DND-41 (cell line): ENCODE results near the gene TACC3.

Experiments used
- ATAC-seq: fragments of 200-7000 bp; cut with Tn5 transposase; 3 replicates; pipeline ENCODE4 v1.9.1; 2021; ENCODE audit warnings: low read depth; ENCODE audit not compliant: insufficient read depth
- DNase-seq: peaks from one replicate; pipeline ENCODE4 v3.0.0-alpha.2; 2020
- H2AFZ ChIP-seq: 2 replicates; pipeline ENCODE4 v1.6.0; 2012; ENCODE audit warnings: low read depth, low read length
- H3K27ac ChIP-seq: 2 replicates; pipeline ENCODE4 v1.5.1; 2012; ENCODE audit warnings: low read length, inconsistent platforms
- H3K27me3 ChIP-seq: fragments of 200-600 bp; sonication (generic); 2 replicates; pipeline ENCODE4 v1.6.0; 2012; ENCODE audit warnings: low read length, mild to moderate bottlenecking, inconsistent platforms; ENCODE audit not compliant: insufficient read depth, poor library complexity
- H3K36me3 ChIP-seq: 2 replicates; pipeline ENCODE4 v1.5.1; 2012; ENCODE audit warnings: low read length, inconsistent platforms; ENCODE audit not compliant: insufficient read depth
- H3K4me1 ChIP-seq: 2 replicates; pipeline ENCODE4 v1.5.1; 2012; ENCODE audit warnings: mild to moderate bottlenecking, low read length; ENCODE audit not compliant: insufficient read depth
- H3K4me2 ChIP-seq: 2 replicates; pipeline ENCODE4 v1.6.0; 2012; ENCODE audit warnings: mild to moderate bottlenecking, moderate library complexity, low read length, inconsistent platforms; ENCODE audit not compliant: insufficient read depth
- H3K4me3 ChIP-seq, 2 experiments: fragments of 200-600 bp in 1 of 2; shearing (Covaris generic) in 1 of 2; 2 replicates each; pipeline ENCODE4 v1.5.1; 2012 to 2016; ENCODE audit warnings: inconsistent platforms in 2 of 2, low read length in 2 of 2, mild to moderate bottlenecking in 2 of 2, low read depth in 1 of 2, moderate library complexity in 1 of 2
- H3K79me2 ChIP-seq: 2 replicates; pipeline ENCODE4 v1.6.0; 2012; ENCODE audit warnings: low read length, inconsistent platforms; ENCODE audit not compliant: insufficient read depth
- H3K9ac ChIP-seq: 2 replicates; pipeline ENCODE4 v1.6.0; 2012; ENCODE audit warnings: low read depth, mild to moderate bottlenecking, inconsistent platforms, low read length, moderate library complexity
- H3K9me3 ChIP-seq: 2 replicates; pipeline ENCODE4 v1.5.1; 2012; ENCODE audit warnings: low read length, moderate library complexity, mild to moderate bottlenecking, inconsistent platforms; ENCODE audit not compliant: insufficient read depth, severe bottlenecking
- H4K20me1 ChIP-seq: 2 replicates; pipeline ENCODE4 v1.6.0; 2012; ENCODE audit warnings: low read length; ENCODE audit not compliant: insufficient read depth
- EZH2 ChIP-seq: IDR thresholded peaks from 3 replicates; pipeline ENCODE4 v1.6.1; 2012; ENCODE audit warnings: borderline replicate concordance, low read depth, mild to moderate bottlenecking, moderate library complexity, low read length, inconsistent platforms; ENCODE audit not compliant: severe bottlenecking
- TF ChIP-seq, protein P1 (sequence below): IDR thresholded peaks from 2 replicates; pipeline ENCODE4 v1.5.1; 2012; ENCODE audit warnings: borderline replicate concordance, low read length, moderate library complexity, mild to moderate bottlenecking; ENCODE audit not compliant: poor library complexity, severe bottlenecking; ENCODE audit errors: extremely low read depth

TACC3 gene

DNA sequence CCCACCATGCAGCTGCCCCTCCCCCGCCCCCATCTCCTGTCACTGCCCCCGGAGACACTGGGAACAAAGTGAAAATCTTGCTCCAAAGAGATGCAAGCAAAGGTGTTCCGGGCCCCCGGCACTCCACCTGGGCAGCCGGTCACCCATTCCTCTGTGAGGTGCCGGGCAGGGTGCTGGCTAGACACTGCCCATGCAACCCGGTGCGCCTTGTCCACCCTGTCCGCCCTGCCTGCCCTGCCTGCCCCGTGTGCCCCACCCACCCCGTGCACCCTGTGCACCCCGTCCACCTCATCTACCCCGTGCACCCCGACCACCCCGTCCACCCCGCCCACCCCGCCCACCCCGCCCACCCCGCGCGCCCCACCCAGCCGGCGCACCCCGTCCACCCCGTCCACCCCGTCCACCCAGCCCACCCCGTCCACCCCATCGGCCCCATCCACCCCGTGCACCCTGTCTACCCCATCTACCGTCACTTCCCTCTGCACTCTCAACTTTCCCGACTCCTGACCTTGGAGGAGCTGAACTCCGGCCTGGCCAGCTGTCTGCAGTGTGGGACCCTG, 39.9 kb downstream of the TACC3 start:
- H3K79me2 ChIP-seq: no peaks in the 10 kb centered on the region
- no peak overlapping the region for H3K4me3 ChIP-seq
- H3K36me3 ChIP-seq: no peaks in the 10 kb centered on the region
- no peaks in the 10 kb centered on the region for H3K27me3 ChIP-seq
- ATAC-seq (no peak), DNase-seq (no peak)
- H3K4me2 ChIP-seq: no peak overlapping the region
- H3K9me3 ChIP-seq: no peaks in the 10 kb centered on the region
- no peak overlapping the region for H3K27ac ChIP-seq
- H3K4me1 ChIP-seq: no peaks in the 10 kb centered on the region
- H2AFZ ChIP-seq: no peak overlapping the region
- H4K20me1 ChIP-seq: peaks cover 3% of the 10 kb centered on the region; the same call in 1 of the 2 replicates
- H3K9ac ChIP-seq: no peak overlapping the region
- TF ChIP-seq, protein P1, sequence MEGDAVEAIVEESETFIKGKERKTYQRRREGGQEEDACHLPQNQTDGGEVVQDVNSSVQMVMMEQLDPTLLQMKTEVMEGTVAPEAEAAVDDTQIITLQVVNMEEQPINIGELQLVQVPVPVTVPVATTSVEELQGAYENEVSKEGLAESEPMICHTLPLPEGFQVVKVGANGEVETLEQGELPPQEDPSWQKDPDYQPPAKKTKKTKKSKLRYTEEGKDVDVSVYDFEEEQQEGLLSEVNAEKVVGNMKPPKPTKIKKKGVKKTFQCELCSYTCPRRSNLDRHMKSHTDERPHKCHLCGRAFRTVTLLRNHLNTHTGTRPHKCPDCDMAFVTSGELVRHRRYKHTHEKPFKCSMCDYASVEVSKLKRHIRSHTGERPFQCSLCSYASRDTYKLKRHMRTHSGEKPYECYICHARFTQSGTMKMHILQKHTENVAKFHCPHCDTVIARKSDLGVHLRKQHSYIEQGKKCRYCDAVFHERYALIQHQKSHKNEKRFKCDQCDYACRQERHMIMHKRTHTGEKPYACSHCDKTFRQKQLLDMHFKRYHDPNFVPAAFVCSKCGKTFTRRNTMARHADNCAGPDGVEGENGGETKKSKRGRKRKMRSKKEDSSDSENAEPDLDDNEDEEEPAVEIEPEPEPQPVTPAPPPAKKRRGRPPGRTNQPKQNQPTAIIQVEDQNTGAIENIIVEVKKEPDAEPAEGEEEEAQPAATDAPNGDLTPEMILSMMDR: no peak
- no peak for TF ChIP-seq EZH2

DNA sequence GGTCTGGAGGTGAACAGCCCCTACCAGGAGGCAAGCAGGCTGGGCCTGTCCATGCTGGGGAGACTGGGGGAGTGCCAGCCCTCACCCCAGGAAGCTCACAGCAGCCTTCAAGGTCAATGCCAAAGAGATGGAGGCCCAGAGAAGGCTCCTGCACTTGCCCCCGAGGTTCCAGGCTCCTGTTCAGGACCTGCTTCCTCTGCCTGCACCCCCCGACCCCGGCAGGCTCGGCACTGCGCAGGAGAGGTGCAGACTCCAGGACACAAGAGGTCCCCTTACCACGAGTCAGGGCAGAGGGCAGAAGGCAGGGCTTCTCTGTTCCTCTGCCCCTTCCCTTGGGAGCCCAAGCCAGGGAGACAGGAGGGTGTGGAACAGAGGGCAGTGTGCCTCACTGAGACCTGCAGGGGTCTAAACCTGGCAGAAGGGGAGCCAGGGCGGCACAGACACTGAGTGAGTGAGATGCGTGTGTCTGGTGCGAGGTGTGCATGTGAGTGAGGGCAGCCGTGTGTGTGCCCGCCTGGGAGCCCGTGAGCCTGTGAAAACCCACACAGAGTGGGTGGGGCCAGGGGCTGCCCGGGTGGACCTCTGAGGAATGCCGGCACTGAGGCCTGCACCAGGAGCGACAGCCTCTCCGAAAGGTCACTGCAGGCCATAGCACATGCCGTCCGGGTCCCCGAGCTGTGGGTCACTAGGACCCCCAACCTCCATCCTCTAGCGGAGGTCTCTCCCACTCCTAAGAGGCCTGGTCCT, 41.1 kb downstream of the TACC3 start:
- ATAC-seq: no peak
- no peak overlapping the region for H3K4me2 ChIP-seq
- no peak overlapping the region for H3K27ac ChIP-seq
- no peaks in the 10 kb centered on the region for H3K27me3 ChIP-seq
- H3K79me2 ChIP-seq: no peaks in the 10 kb centered on the region
- DNase-seq: no peak
- no peak overlapping the region for H2AFZ ChIP-seq
- TF ChIP-seq EZH2: no peak
- TF ChIP-seq, protein P1: no peak
- no peaks in the 10 kb centered on the region for H3K36me3 ChIP-seq
- H3K9ac ChIP-seq: no peak overlapping the region
- H3K4me1 ChIP-seq: no peaks in the 10 kb centered on the region
- no peak overlapping the region for H3K4me3 ChIP-seq
- H4K20me1 ChIP-seq: peaks cover 3% of the 10 kb centered on the region; the same call in 1 of the 2 replicates
- no peaks in the 10 kb centered on the region for H3K9me3 ChIP-seq

DNA sequence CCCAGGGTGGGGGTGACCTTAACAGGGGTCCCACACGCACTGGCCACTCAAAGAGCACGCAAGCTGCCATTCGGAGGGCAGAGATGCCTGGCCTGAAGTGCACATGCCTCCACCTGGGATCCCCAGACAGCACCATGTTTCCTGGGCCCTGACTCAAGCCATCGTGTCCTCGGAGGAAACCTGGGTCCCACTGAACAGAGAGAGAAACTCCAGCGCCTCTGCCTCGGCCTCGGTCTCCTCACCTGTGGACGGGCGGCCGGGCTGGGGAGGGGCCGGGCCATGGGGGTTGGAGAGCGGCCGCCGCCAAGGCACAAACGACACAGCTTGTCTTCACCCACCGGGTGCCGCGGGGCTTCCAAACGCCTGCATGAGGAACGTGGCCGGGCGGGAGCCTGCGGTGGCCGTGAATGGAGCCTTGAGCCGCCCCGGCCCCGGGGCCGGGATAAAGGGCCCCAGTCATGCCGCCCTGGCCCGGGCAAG, 41.8 kb downstream of the TACC3 start:
- Histone ChIP-seq H4K20me1 (peaks cover 3% of the 10 kb centered on the region; the same call in 1 of the 2 replicates), H3K4me1 (no peaks in the 10 kb centered on the region), H2AFZ (no peak overlapping the region), H3K79me2 (no peaks in the 10 kb centered on the region), H3K27ac (no peak overlapping the region), H3K27me3 (no peaks in the 10 kb centered on the region), H3K4me3 (no peak overlapping the region), H3K4me2 (no peak overlapping the region), H3K9me3 (no peaks in the 10 kb centered on the region), H3K36me3 (no peaks in the 10 kb centered on the region), H3K9ac (no peak overlapping the region)
- ATAC-seq (no peak), DNase-seq (no peak)
- TF ChIP-seq EZH2: no peak
- TF ChIP-seq, protein P1: no peak
